Testis (tissue), 3 donors: ENCODE data around the gene RSAD1. TPM values are rescaled to one million over a fixed set of nuclear protein-coding genes. Genes with fewer than 3 reads are reported as not detected.

Source experiments
- DNase-seq: peaks from one replicate; pipeline ENCODE4 v3.0.0-alpha.2; 2019
- H3K27ac ChIP-seq, 2 donors: fragments of 200-600 bp; sonication (generic); one replicate each; pipeline ENCODE4 v1.5.1; 2019
- H3K27me3 ChIP-seq: fragments of 200-600 bp; sonication (generic); one replicate; pipeline ENCODE4 v1.5.1; 2019
- H3K36me3 ChIP-seq: fragments of 200-600 bp; sonication (generic); one replicate; pipeline ENCODE4 v1.5.1; 2017; ENCODE audit warnings: low read depth; ENCODE audit errors: missing control alignments
- H3K4me1 ChIP-seq: fragments of 200-600 bp; sonication (generic); one replicate; pipeline ENCODE4 v1.5.1; 2019
- H3K4me3 ChIP-seq, 2 donors: fragments of 200-600 bp; sonication (generic); one replicate each; pipeline ENCODE4 v1.5.1; 2017 to 2019
- H3K9me3 ChIP-seq: fragments of 200-600 bp; sonication (generic); one replicate; pipeline ENCODE4 v1.5.1; 2017
- CTCF ChIP-seq, 3 experiments: fragments of 450-650 bp in 2 of 3; fragments of 200-600 bp in 1 of 3; sonication (generic) in 1 of 3; IDR thresholded peaks; one replicate each; pipeline ENCODE4 v1.5.1; 2016 to 2019; ENCODE audit warnings: antibody characterized with exemption in 3 of 3, mild to moderate bottlenecking in 2 of 3, moderate library complexity in 1 of 3
- POLR2A ChIP-seq: fragments of 450-650 bp; IDR thresholded peaks from one replicate; pipeline ENCODE4 v1.6.1; 2017; ENCODE audit warnings: antibody characterized with exemption, mild to moderate bottlenecking, moderate library complexity
- WGBS, 2 donors: methylation state at CpG; one replicate each; pipeline ENCODE4 v1.1.5; 2018; 5-methylcytosine and 5-hydroxymethylcytosine counted together
- intact Hi-C: fragments of 100-400 bp; cut with DNase I; formaldehyde crosslinking; loops from one replicate; pipeline ENCODE4 v1.15.1; 2023; ENCODE audit warnings: low total_unique reads
- polyA plus RNA-seq: library from polyadenylated mRNA; stranded (reverse); fragments of 350-450 nt; fragmentation: Illumina TruSeq; extraction: RNeasy Lipid Tissue Mini Kit (QIAGEN cat#74804); gene quantifications from one replicate; pipeline ENCODE4 v1.2.3, GENCODE V29; 2014; ENCODE audit warnings: low read depth, low replicate concordance; ENCODE audit not compliant: insufficient read depth
- total RNA-seq, 2 donors: library from RNA; depleted of rRNA; stranded (reverse); fragments of >200 nt; gene quantifications; one replicate each; pipeline ENCODE4 v1.2.3, GENCODE V29; 2016

The RSAD1 gene
- total and polyA plus RNA-seq, 3 donors from 2014 or later, result 25.3 to 38.0 (median 35.7) TPM

- no peaks in the 10 kb centered on the region for H3K9me3 ChIP-seq
- intact Hi-C loops, result no loop called here
- H3K36me3 ChIP-seq, result no peaks in the 10 kb centered on the region
- no peaks in the 10 kb centered on the region for H3K4me1 ChIP-seq
- no peaks in the 10 kb centered on the region for H3K27me3 ChIP-seq
- no peak overlapping the region for H3K27ac ChIP-seq
- DNase-seq, result no peak
- TF ChIP-seq CTCF (IDR thresholded peaks at IDR 0.05) (no peak), POLR2A (no peak)
- no peak overlapping the region for H3K4me3 ChIP-seq
- 97% methylated on average over 2 of the region's 2 CpGs for WGBS, 2 donors
Measured at GRCh38 chr17:50499721-50500120, 21.1 kb downstream of the RSAD1 start.

GRCh38 chr17:50501054-50501453 lies 22.4 kb downstream of the RSAD1 start:
- TF ChIP-seq CTCF (IDR thresholded peaks at IDR 0.05), result peak in 2 of 3 experiments; percentile 5 to 16
- TF ChIP-seq POLR2A, result no peak
- Histone ChIP-seq H3K4me3 (no peak overlapping the region), H3K4me1 (no peaks in the 10 kb centered on the region), H3K9me3 (no peaks in the 10 kb centered on the region), H3K27ac (no peak overlapping the region), H3K36me3 (no peaks in the 10 kb centered on the region), H3K27me3 (no peaks in the 10 kb centered on the region)
- 57 to 61% methylated on average over 5 of the region's 5 CpGs for WGBS, 2 donors
- intact Hi-C loops, result no loop called here
- DNase-seq, result no peak

- H3K36me3 ChIP-seq, result no peaks in the 10 kb centered on the region
- no peak overlapping the region for H3K27ac ChIP-seq
- intact Hi-C loops, result no loop called here
- no peak overlapping the region for H3K4me3 ChIP-seq
- no peaks in the 10 kb centered on the region for H3K4me1 ChIP-seq
- WGBS, 2 donors, result 84 to 95% methylated on average over 6 to 9 of the region's 9 CpGs
- TF ChIP-seq POLR2A (no peak), CTCF (IDR thresholded peaks at IDR 0.05) (no peak)
- no peaks in the 10 kb centered on the region for H3K9me3 ChIP-seq
- H3K27me3 ChIP-seq, result no peaks in the 10 kb centered on the region
- no peak for DNase-seq
Measured at GRCh38 chr17:50502301-50502990, 23.8 kb downstream of the RSAD1 start.

GRCh38 chr17:50505591-50506130 lies 27.0 kb downstream of the RSAD1 start:
- Histone ChIP-seq H3K27ac (no peak overlapping the region), H3K9me3 (no peaks in the 10 kb centered on the region), H3K4me3 (no peak overlapping the region), H3K36me3 (no peaks in the 10 kb centered on the region), H3K27me3 (no peaks in the 10 kb centered on the region), H3K4me1 (peaks cover 15% of the 10 kb centered on the region)
- 78 to 80% methylated on average over 7 of the region's 7 CpGs for WGBS, 2 donors
- intact Hi-C loops, result no loop called here
- DNase-seq, result no peak
- TF ChIP-seq POLR2A, result no peak
- TF ChIP-seq CTCF (IDR thresholded peaks at IDR 0.05), result no peak

GRCh38 chr17:50506298-50506697 lies 27.6 kb downstream of the RSAD1 start:
- no peaks in the 10 kb centered on the region for H3K36me3 ChIP-seq
- 79% methylated on average over 4 to 7 of the region's 7 CpGs for WGBS, 2 donors

More at GRCh38 chr17:50506298-50506697, 27.6 kb downstream of the RSAD1 start:
- H3K9me3 ChIP-seq, result no peaks in the 10 kb centered on the region
- H3K4me3 ChIP-seq, result no peak overlapping the region
- no peak for TF ChIP-seq POLR2A
- TF ChIP-seq CTCF (IDR thresholded peaks at IDR 0.05), result no peak
- DNase-seq, result no peak
- peaks cover 21% of the 10 kb centered on the region for H3K4me1 ChIP-seq
- H3K27ac ChIP-seq, result no peak overlapping the region
- intact Hi-C loops, result no loop called here
- H3K27me3 ChIP-seq, result no peaks in the 10 kb centered on the region
